ENCODE data around the gene SUSD1.

DNA sequence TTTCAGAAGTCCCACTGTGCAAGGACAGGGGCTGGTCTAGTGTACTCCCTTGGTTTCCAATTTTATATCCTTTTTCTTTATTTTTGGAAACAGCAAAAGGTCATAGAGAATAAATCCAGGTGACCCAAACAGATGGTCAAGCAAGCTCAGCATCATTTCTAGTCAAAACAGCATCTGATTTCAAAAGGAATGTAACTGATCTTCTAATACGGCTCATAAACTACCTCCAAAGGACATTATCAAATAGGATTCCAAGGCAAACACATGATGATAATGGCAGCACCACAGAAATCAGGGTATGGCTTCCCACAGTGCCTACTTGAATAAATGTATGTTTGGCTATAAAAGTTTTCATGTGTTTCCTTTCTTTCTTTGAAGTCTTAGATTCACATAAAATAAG, 57.1 kb downstream of the SUSD1 start:
- no peak for TF ChIP-seq EZH2 (IDR thresholded peaks at IDR 0.05; ENCODE audit: insufficient read depth, poor library complexity, severe bottlenecking)
- no peak for TF ChIP-seq EZH2phosphoT487 (IDR thresholded peaks at IDR 0.05; ENCODE audit: insufficient read depth, low read depth)
